RWPE2 (cell line): Measurements from ENCODE around the gene MPO.
A peak's percentile ranks its signal among the peaks of the same experiment; 100 is the strongest.

Source experiments
- ATAC-seq: fragments of 200-7000 bp; cut with Tn5 transposase; 3 replicates; pipeline ENCODE4 v1.9.1; 2021; ENCODE audit warnings: low read depth
- DNase-seq: peaks from one replicate; pipeline ENCODE4 v3.0.0-alpha.2; 2020; ENCODE audit warnings: low spot score
- H3K27ac ChIP-seq: fragments of 450-650 bp; 2 replicates; pipeline ENCODE4 v1.5.1; 2017; ENCODE audit warnings: mild to moderate bottlenecking; ENCODE audit not compliant: poor library complexity, severe bottlenecking
- H3K27me3 ChIP-seq: fragments of 250-450 bp; sonication (Bioruptor Pico); 2 replicates; pipeline ENCODE4 v1.5.1; 2021; ENCODE audit warnings: mild to moderate bottlenecking, moderate library complexity; ENCODE audit not compliant: insufficient read depth, poor library complexity, severe bottlenecking
- H3K36me3 ChIP-seq: fragments of 250-450 bp; sonication (Bioruptor Pico); 2 replicates; pipeline ENCODE4 v1.5.1; 2020; ENCODE audit warnings: low read depth, mild to moderate bottlenecking, moderate library complexity
- H3K4me1 ChIP-seq: fragments of 250-450 bp; sonication (Bioruptor Pico); 2 replicates; pipeline ENCODE4 v1.5.1; 2021; ENCODE audit warnings: mild to moderate bottlenecking, moderate library complexity; ENCODE audit not compliant: insufficient read depth, poor library complexity, severe bottlenecking
- H3K4me3 ChIP-seq: fragments of 250-450 bp; sonication (Bioruptor Pico); 2 replicates; pipeline ENCODE4 v1.5.1; 2021; ENCODE audit warnings: mild to moderate bottlenecking, moderate library complexity; ENCODE audit not compliant: severe bottlenecking
- H3K9me3 ChIP-seq: fragments of 250-450 bp; sonication (Bioruptor Pico); 2 replicates; pipeline ENCODE4 v1.5.1; 2021; ENCODE audit warnings: mild to moderate bottlenecking, moderate library complexity; ENCODE audit not compliant: severe bottlenecking
- TF ChIP-seq, protein P1 (sequence below): fragments of 450-650 bp; IDR thresholded peaks from one replicate; pipeline ENCODE4 v1.5.1; 2017; ENCODE audit warnings: mild to moderate bottlenecking, moderate library complexity; ENCODE audit not compliant: poor library complexity, severe bottlenecking

MPO gene

DNA sequence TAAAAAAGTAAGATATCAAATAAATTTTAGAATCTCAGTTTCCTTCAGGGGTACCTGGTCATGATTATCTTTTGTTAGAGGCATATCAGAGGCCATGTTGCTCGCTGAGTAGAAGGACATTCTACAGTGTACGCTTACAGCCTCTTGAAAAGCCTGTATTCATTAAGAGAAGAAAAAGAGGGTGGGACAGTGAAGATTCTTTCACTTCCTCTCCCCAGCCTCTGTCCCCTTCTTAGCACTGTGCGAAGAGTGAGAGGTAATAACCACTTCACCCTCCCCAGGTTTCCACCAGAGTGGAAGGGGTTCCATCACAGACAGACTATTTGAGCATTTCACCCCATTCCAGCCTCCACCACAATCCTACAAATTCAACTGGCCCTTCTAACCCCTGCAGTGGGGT lies 47.2 kb downstream of the MPO start:
- no peak overlapping the region for H3K4me3 ChIP-seq
- H3K9me3 ChIP-seq: no peaks in the 10 kb centered on the region
- peaks cover 6% of the 10 kb centered on the region for H3K27me3 ChIP-seq
- no peak overlapping the region for H3K27ac ChIP-seq
- TF ChIP-seq, protein P1, sequence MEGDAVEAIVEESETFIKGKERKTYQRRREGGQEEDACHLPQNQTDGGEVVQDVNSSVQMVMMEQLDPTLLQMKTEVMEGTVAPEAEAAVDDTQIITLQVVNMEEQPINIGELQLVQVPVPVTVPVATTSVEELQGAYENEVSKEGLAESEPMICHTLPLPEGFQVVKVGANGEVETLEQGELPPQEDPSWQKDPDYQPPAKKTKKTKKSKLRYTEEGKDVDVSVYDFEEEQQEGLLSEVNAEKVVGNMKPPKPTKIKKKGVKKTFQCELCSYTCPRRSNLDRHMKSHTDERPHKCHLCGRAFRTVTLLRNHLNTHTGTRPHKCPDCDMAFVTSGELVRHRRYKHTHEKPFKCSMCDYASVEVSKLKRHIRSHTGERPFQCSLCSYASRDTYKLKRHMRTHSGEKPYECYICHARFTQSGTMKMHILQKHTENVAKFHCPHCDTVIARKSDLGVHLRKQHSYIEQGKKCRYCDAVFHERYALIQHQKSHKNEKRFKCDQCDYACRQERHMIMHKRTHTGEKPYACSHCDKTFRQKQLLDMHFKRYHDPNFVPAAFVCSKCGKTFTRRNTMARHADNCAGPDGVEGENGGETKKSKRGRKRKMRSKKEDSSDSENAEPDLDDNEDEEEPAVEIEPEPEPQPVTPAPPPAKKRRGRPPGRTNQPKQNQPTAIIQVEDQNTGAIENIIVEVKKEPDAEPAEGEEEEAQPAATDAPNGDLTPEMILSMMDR: no peak
- H3K36me3 ChIP-seq: no peaks in the 10 kb centered on the region
- ATAC-seq (no peak), DNase-seq (no peak)
- no peaks in the 10 kb centered on the region for H3K4me1 ChIP-seq

DNA sequence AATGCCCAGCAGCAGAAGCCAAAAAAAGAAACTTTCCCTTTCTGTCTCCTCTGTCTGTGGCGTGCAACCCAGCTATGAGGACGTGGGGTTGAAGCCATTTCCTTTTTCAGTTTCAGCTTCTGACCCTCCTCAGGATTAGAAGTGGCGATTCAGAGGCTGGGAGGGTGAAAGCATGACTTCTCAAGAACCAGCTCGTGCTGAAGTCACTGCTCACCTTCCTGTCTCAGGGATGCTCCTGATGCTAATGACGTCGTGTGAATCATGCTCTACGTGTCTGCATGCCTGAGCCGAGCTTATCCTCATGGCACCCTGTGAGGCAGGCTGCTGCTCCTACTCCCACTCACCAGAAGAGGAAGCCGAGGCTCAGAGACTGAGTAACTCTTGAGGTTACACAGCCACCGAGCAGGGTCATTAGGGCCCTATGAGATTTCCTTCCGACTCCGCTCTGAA lies 48.0 kb downstream of the MPO start:
- TF ChIP-seq, protein P1: no peak
- no peaks in the 10 kb centered on the region for H3K9me3 ChIP-seq
- H3K27ac ChIP-seq: no peak overlapping the region
- DNase-seq (no peak), ATAC-seq (peak; percentile 90)
- peaks cover 4% of the 10 kb centered on the region for H3K27me3 ChIP-seq
- no peaks in the 10 kb centered on the region for H3K36me3 ChIP-seq
- no peaks in the 10 kb centered on the region for H3K4me1 ChIP-seq
- H3K4me3 ChIP-seq: no peak overlapping the region

DNA sequence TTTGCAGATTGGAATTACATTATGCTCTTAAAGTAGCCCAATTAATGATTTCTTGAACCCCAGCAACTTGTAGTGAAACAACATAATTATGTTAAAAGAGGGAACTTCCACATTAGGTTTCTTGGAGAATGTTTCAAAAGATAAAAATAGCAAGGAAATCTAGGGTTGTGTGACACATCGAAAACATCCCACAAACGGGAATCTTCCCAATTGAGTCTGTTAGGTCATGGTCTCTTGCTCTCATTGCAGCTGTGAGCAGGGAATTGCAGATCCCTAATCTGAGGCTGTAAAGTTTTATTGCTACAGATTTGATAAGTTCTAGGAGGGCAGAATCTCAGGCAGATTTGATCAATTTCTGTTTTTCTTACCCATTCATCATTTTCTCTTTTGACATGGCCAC lies 49.1 kb downstream of the MPO start:
- Histone ChIP-seq H3K4me3 (no peak overlapping the region), H3K27me3 (peaks cover 4% of the 10 kb centered on the region), H3K4me1 (no peaks in the 10 kb centered on the region), H3K36me3 (no peaks in the 10 kb centered on the region), H3K9me3 (no peaks in the 10 kb centered on the region), H3K27ac (no peak overlapping the region)
- TF ChIP-seq, protein P1: no peak
- ATAC-seq (no peak), DNase-seq (no peak)

DNA sequence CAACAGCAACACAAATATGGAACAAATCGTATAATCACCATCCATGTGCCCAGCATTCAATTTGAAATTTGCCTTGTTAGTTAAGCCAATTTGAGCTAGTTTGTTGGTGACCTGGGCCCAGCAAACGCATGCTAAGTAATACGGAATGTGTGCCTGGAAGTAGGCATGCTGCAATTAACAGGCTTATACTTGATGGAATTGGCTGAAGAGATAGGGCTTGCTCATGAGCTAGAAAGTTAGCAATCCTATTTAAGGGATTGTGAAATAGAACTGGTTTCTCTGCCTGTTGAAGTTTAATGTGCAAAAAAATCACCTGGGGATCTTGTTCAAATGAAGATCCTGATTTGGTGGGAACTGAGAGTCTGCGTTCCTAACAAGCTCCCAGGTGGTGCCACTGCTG lies 50.9 kb downstream of the MPO start:
- Histone ChIP-seq H3K4me3 (no peak overlapping the region), H3K4me1 (no peaks in the 10 kb centered on the region), H3K36me3 (no peaks in the 10 kb centered on the region), H3K27ac (no peak overlapping the region), H3K27me3 (peaks cover 2% of the 10 kb centered on the region), H3K9me3 (no peaks in the 10 kb centered on the region)
- DNase-seq (no peak), ATAC-seq (no peak)
- TF ChIP-seq, protein P1: no peak

DNA sequence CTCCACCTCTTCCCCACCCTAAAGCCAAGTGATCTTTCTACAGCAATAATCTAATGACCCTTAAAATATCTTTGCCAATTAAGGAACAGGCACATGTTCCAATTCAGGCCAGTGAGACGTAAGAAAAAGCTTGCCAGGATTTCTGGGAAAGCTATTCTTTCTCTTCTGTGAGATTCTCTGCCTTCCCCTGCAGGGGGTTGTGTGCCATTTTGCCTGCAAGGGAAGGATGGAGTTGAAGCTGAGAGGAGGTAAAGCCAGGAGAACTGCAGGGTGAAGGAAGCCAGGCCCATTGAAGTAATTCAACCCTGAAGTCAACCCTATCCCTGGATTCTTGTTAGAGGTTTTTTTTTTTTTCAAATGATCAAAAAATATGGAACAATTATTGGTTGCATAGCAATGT lies 51.4 kb downstream of the MPO start:
- H3K27ac ChIP-seq: no peak overlapping the region
- DNase-seq (no peak), ATAC-seq (no peak)
- no peaks in the 10 kb centered on the region for H3K27me3 ChIP-seq
- no peak overlapping the region for H3K4me3 ChIP-seq
- TF ChIP-seq, protein P1: no peak
- no peaks in the 10 kb centered on the region for H3K36me3 ChIP-seq
- H3K9me3 ChIP-seq: no peaks in the 10 kb centered on the region
- peaks cover 3% of the 10 kb centered on the region for H3K4me1 ChIP-seq
